Measurements from ENCODE around the gene IL13.

Gene IL13

GRCh38 chr5:132679717-132680380 lies 21.9 kb downstream of the IL13 start:
- Histone ChIP-seq H3K9me2 (replicated peaks; ENCODE audit: low read depth, low read length) (no peaks in the 10 kb centered on the region), H2AFZ (ENCODE audit: low read length) (no peak overlapping the region), H3K9ac (ENCODE audit: low read depth, low read length, poor library complexity, severe bottlenecking) (no peak overlapping the region), H3F3A (ENCODE audit: low read depth) (no peaks in the 10 kb centered on the region), H3K9me3 (ENCODE audit: insufficient read depth, low read depth, low read length) (no peaks in the 10 kb centered on the region), H3K4me3 (ENCODE audit: low read length, poor library complexity, severe bottlenecking) (no peak overlapping the region), H3K27me3 (ENCODE audit: insufficient read depth, low read length, poor library complexity, severe bottlenecking) (no peaks in the 10 kb centered on the region), H4K20me1 (ENCODE audit: insufficient read depth, low read length, poor library complexity, severe bottlenecking) (no peaks in the 10 kb centered on the region), H3K4me1 (ENCODE audit: insufficient read depth, low read length, poor library complexity, severe bottlenecking) (no peaks in the 10 kb centered on the region), H3K4me2 (ENCODE audit: low read depth, low read length, poor library complexity, severe bottlenecking) (no peak overlapping the region), H3K36me3 (ENCODE audit: insufficient read depth, low read length) (no peaks in the 10 kb centered on the region), H3K79me2 (ENCODE audit: insufficient read depth, low read length) (no peaks in the 10 kb centered on the region)
- TF ChIP-seq EZH2phosphoT487 (IDR thresholded peaks at IDR 0.05; ENCODE audit: borderline replicate concordance) (no peak), CTCF (conservative IDR thresholded peaks at IDR 0.05; ENCODE audit: low read length) (no peak)

DNA sequence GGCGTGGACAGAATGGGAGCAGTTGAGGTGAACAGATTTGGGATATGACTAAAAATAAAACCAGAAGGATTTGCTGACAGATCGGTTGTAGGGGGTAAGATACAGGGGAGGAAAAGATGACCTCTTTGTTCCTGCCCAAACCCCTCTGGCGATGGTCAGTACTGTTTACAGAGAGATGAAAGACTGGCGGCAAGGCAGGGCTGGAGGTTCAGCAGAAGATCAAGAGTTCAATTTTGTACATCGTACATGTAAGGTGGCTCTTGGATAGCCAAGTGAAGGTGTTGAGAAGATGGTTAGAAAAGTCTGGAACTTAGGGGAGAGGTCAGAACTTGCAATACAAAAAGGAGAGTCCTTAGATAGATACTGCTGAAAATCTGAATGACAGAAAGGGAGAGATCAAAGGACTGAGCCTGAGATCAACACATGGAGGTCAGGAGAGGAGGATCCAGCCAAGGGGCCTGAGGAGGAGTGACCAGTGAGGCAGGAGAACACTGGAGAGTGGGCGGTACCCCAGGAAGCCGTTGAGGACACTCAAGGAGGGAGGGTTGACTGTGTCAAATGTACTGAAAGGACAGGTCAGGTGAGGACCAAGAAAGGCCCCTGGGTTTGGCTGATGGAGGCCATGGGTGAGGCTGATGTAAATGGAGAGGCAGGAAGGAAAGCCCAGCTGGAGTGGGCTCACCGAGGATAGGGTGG lies 23.0 kb downstream of the IL13 start:
- H3K9me3 ChIP-seq (ENCODE audit: insufficient read depth, low read depth, low read length) = no peaks in the 10 kb centered on the region
- no peak overlapping the region for H3K9ac ChIP-seq (ENCODE audit: low read depth, low read length, poor library complexity, severe bottlenecking)
- no peak overlapping the region for H3K4me3 ChIP-seq (ENCODE audit: low read length, poor library complexity, severe bottlenecking)
- no peak overlapping the region for H2AFZ ChIP-seq (ENCODE audit: low read length)
- no peaks in the 10 kb centered on the region for H3K4me1 ChIP-seq (ENCODE audit: insufficient read depth, low read length, poor library complexity, severe bottlenecking)
- no peaks in the 10 kb centered on the region for H3K36me3 ChIP-seq (ENCODE audit: insufficient read depth, low read length)
- H3K27me3 ChIP-seq (ENCODE audit: insufficient read depth, low read length, poor library complexity, severe bottlenecking) = no peaks in the 10 kb centered on the region
- no peaks in the 10 kb centered on the region for H3K9me2 ChIP-seq (replicated peaks; ENCODE audit: low read depth, low read length)
- no peak for TF ChIP-seq EZH2phosphoT487 (IDR thresholded peaks at IDR 0.05; ENCODE audit: borderline replicate concordance)
- no peak overlapping the region for H3K4me2 ChIP-seq (ENCODE audit: low read depth, low read length, poor library complexity, severe bottlenecking)
- no peaks in the 10 kb centered on the region for H3F3A ChIP-seq (ENCODE audit: low read depth)
- no peaks in the 10 kb centered on the region for H3K79me2 ChIP-seq (ENCODE audit: insufficient read depth, low read length)
- H4K20me1 ChIP-seq (ENCODE audit: insufficient read depth, low read length, poor library complexity, severe bottlenecking) = no peaks in the 10 kb centered on the region

- H3K79me2 ChIP-seq (ENCODE audit: insufficient read depth, low read length) = no peaks in the 10 kb centered on the region
- H3K9me3 ChIP-seq (ENCODE audit: insufficient read depth, low read depth, low read length) = no peaks in the 10 kb centered on the region
- no peak overlapping the region for H3K4me3 ChIP-seq (ENCODE audit: low read length, poor library complexity, severe bottlenecking)
- H3K9me2 ChIP-seq (replicated peaks; ENCODE audit: low read depth, low read length) = no peaks in the 10 kb centered on the region
- no peaks in the 10 kb centered on the region for H4K20me1 ChIP-seq (ENCODE audit: insufficient read depth, low read length, poor library complexity, severe bottlenecking)
- no peaks in the 10 kb centered on the region for H3F3A ChIP-seq (ENCODE audit: low read depth)
- TF ChIP-seq EZH2phosphoT487 (IDR thresholded peaks at IDR 0.05; ENCODE audit: borderline replicate concordance) = no peak
- no peak for TF ChIP-seq CTCF (conservative IDR thresholded peaks at IDR 0.05; ENCODE audit: low read length)
- H3K36me3 ChIP-seq (ENCODE audit: insufficient read depth, low read length) = no peaks in the 10 kb centered on the region
- H3K9ac ChIP-seq (ENCODE audit: low read depth, low read length, poor library complexity, severe bottlenecking) = no peak overlapping the region
- H3K4me2 ChIP-seq (ENCODE audit: low read depth, low read length, poor library complexity, severe bottlenecking) = no peak overlapping the region
- H3K4me1 ChIP-seq (ENCODE audit: insufficient read depth, low read length, poor library complexity, severe bottlenecking) = no peaks in the 10 kb centered on the region
- H3K27me3 ChIP-seq (ENCODE audit: insufficient read depth, low read length, poor library complexity, severe bottlenecking) = no peaks in the 10 kb centered on the region
- H2AFZ ChIP-seq (ENCODE audit: low read length) = no peak overlapping the region
Observed at GRCh38 chr5:132681476-132681831, 23.5 kb downstream of the IL13 start.

Measured in Loucy (cell line).